Measurements from ENCODE around the gene WDR70.

- no peak for TF ChIP-seq ZNF384 (IDR thresholded peaks at IDR 0.05)
- no peak for TF ChIP-seq NFRKB (IDR thresholded peaks at IDR 0.05)
- TF ChIP-seq FOXA1 (IDR thresholded peaks at IDR 0.05), result no peak
- no peak for TF ChIP-seq HDGF (IDR thresholded peaks at IDR 0.05; ENCODE audit: borderline replicate concordance)
- no peak for TF ChIP-seq BHLHE40 (IDR thresholded peaks at IDR 0.05; ENCODE audit: borderline replicate concordance)
- TF ChIP-seq SUZ12 (IDR thresholded peaks at IDR 0.05), result no peak
- TF ChIP-seq FOXM1 (IDR thresholded peaks at IDR 0.05; ENCODE audit: borderline replicate concordance), result no peak
- no peak for TF ChIP-seq PKNOX1 (IDR thresholded peaks at IDR 0.05)
- TF ChIP-seq SP1 (IDR thresholded peaks at IDR 0.05), result no peak
- no peak for TF ChIP-seq ELF4 (IDR thresholded peaks at IDR 0.05)
These were observed 394.7 kb downstream of the WDR70 start for GRCh38 chr5:37773809-37774208.

Data from HEK293T (cell line).